Thyroid gland (tissue), 4 donors: Measurements from ENCODE around the gene EHBP1.

ENCODE experiments used
- CTCF ChIP-seq, 6 experiments: fragments of 200-600 bp in 3 of 6; fragments of 450-650 bp in 3 of 6; sonication (generic) in 3 of 6; IDR thresholded peaks; one replicate each; pipeline ENCODE4 v1.5.1; 2016 to 2019; ENCODE audit warnings: antibody characterized with exemption in 6 of 6, mild to moderate bottlenecking in 2 of 6, inconsistent platforms in 1 of 6, moderate library complexity in 1 of 6
- POLR2A ChIP-seq, 2 donors: fragments of 450-650 bp; IDR thresholded peaks; one replicate each; pipeline ENCODE4 v1.6.1; 2017; ENCODE audit warnings: antibody characterized with exemption in 2 of 2, mild to moderate bottlenecking in 2 of 2, moderate library complexity in 1 of 2

- TF ChIP-seq CTCF (IDR thresholded peaks at IDR 0.05) (peak in 3 of 6 experiments; percentile 12 to 23 (median 21)), POLR2A (IDR thresholded peaks at IDR 0.05) (no peak)
Measured at GRCh38 chr2:63023444-63023843, 317.9 kb downstream of the EHBP1 start.
